Measurements from ENCODE around the gene TBX2. TPM values are rescaled to one million over a fixed set of nuclear protein-coding genes. Genes with fewer than 3 reads are reported as not detected.

TBX2 gene
- total RNA-seq, 1 donor from 2014 or later, result 122 TPM

DNA sequence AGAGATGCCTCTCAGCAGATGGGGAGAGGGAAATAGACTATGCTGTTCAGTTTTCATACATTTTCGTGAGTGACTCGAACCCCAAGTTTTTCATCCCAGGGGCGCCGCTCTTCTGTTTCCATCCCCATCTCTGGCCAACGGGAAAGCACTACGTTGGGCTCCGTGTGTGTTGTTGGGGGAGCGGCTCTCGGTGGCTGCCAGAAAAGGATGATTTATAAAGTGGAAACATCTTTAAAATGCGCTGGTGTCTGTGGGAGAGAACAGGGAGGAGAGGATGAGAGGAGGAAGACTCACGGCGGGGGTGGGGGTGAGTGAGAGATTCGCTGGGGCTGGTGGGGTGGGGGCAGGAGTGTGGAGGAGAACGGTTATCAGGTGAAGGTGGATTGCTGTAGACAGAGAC is 58.4 kb downstream of the TBX2 start:
- peak overlapping the region; percentile 87 for H3K27ac ChIP-seq
- H3K36me3 ChIP-seq, result no peaks in the 10 kb centered on the region
- H3K4me1 ChIP-seq, result peaks cover 24% of the 10 kb centered on the region
- intact Hi-C loops (cut with DNase I), result no loop called here
- peak overlapping the region; percentile 46 for H3K4me3 ChIP-seq
- peaks cover 86% of the 10 kb centered on the region for H3K27me3 ChIP-seq
- ATAC-seq (no peak), DNase-seq (peak; percentile 46)
- no peaks in the 10 kb centered on the region for H3K9me3 ChIP-seq
- TF ChIP-seq, protein P1, sequence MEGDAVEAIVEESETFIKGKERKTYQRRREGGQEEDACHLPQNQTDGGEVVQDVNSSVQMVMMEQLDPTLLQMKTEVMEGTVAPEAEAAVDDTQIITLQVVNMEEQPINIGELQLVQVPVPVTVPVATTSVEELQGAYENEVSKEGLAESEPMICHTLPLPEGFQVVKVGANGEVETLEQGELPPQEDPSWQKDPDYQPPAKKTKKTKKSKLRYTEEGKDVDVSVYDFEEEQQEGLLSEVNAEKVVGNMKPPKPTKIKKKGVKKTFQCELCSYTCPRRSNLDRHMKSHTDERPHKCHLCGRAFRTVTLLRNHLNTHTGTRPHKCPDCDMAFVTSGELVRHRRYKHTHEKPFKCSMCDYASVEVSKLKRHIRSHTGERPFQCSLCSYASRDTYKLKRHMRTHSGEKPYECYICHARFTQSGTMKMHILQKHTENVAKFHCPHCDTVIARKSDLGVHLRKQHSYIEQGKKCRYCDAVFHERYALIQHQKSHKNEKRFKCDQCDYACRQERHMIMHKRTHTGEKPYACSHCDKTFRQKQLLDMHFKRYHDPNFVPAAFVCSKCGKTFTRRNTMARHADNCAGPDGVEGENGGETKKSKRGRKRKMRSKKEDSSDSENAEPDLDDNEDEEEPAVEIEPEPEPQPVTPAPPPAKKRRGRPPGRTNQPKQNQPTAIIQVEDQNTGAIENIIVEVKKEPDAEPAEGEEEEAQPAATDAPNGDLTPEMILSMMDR (IDR thresholded peaks at IDR 0.05), result no peak

DNA sequence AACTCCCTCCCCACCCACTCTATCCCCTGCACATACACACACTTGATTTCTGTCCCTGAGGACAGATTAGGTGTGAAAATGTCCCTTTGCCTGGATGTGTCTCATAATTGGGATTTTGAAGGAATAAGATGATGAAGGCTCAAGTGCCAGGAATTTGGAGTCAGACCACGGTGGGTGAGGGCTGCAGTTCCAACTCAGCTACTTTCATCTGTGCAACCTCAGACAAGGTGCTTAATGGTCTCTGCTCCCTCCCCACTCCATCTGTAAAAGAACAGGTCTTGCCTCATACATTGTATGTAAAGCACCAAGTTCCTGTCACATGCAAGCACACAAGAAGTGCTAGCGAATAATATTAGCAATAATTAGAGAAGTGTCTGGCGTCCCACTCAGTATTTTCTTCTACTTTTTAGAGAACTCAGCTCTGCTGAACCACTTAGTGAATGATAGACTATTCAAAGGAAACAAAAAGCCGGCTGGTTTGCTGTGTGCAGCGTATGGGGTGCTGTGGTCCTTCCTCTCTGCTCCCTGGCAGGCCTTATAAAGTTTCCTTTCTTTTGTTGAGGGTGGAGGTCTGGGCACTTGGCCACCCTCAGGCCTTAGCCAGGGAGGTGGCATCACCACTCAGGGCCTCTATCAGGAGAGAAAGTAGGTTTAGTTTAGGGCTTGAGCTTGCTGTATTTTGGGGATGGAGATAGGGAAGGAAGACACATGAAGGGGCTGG is 58.9 kb downstream of the TBX2 start:
- DNase-seq (no peak), ATAC-seq (no peak)
- intact Hi-C loops (cut with DNase I), result no loop called here
- Histone ChIP-seq H3K27ac (peak overlapping the region; percentile 87), H3K27me3 (peaks cover 83% of the 10 kb centered on the region), H3K9me3 (no peaks in the 10 kb centered on the region), H3K4me1 (peaks cover 24% of the 10 kb centered on the region), H3K36me3 (no peaks in the 10 kb centered on the region), H3K4me3 (no peak overlapping the region)
- TF ChIP-seq, protein P1 (IDR thresholded peaks at IDR 0.05), result no peak

Other genes with a start within 250 kb of the TBX2 start
- 28.6 TPM for gene TBX4, start 52.6 kb downstream of the TBX2 start, total RNA-seq
- gene NACA2, start 191.4 kb downstream of the TBX2 start, total RNA-seq, result not detected